ENCODE measurements around the gene TMEM9. TPM values are rescaled to one million over a fixed set of nuclear protein-coding genes. Genes with fewer than 3 reads are reported as not detected.

The TMEM9 gene
- total RNA-seq, 2 experiments from 2014 or later: 15.7 to 16.5 TPM

DNA sequence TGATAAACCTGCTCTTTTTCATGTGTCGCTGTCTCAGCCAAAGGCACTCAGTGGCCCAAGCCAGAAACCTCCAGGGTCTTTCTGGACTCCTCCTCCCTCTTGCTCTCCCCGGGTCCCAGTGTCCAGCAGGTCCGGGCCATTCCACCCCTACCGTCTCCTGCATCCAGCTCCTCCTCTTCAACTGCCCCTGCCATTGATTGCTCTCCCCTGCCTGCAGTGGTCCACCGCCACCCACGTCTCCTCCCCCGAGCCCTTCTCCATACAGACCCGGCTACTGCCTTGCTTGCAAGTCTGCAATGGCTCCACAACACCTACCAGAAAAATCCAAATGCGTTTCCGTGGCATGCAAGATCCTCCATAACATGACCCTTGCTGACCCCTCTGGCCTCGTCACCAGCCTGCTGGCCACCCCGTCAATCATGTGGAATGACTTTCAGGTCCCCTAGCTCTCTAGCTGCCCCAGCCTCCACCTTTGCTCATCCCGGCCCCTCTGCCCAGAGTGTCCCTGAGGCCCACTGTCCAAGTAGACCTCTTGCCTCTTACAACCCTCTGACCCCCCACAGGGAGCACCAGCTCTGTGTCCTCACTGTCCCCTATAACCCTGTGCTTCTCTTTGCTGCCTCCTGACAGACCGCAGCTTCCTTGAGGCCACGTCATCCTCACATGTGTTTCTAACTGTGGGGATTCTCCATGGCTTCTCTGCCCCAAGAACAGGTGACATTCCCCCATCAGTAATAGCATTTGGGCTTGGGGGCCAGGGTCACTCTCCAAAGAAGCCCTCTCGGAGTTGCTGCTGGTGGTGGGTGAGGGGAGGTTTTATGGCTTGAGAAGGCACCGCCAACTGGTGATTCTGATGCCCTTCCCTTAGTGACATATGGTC, 57.1 kb downstream of the TMEM9 start:
- ChIA-PET CTCF (no interaction called here), POLR2A (no interaction called here)
- no peaks in the 10 kb centered on the region for H3K9me3 Mint-ChIP-seq
- H3K27me3 Mint-ChIP-seq: no peaks in the 10 kb centered on the region
- Histone ChIP-seq H3K4me3 (ENCODE audit: low read length) (no peak overlapping the region), H3K27me3 (ENCODE audit: control insufficient read depth in 1 of 2, insufficient read depth in 2 of 2, low read length in 2 of 2) (no peaks in the 10 kb centered on the region), H3K4me1 (ENCODE audit: insufficient read depth, low read length) (no peaks in the 10 kb centered on the region), H3K9me3 (ENCODE audit: control insufficient read depth in 1 of 2, insufficient read depth in 1 of 2, low read length in 2 of 2) (no peaks in the 10 kb centered on the region), H3K36me3 (ENCODE audit: insufficient read depth, low read length) (no peaks in the 10 kb centered on the region), H3K27ac (ENCODE audit: low read depth in 1 of 2, low read length in 2 of 2) (no peak overlapping the region)
- H3K36me3 Mint-ChIP-seq (ENCODE audit: low read depth): no peaks in the 10 kb centered on the region
- intact Hi-C loops (cut with DNase I, micrococcal nuclease): no loop called here
- no peak overlapping the region for H3K27ac Mint-ChIP-seq
- no peaks in the 10 kb centered on the region for H3K4me1 Mint-ChIP-seq (ENCODE audit: low read depth)
- no peak overlapping the region for H3K4me3 Mint-ChIP-seq
- TF ChIP-seq, protein P1, sequence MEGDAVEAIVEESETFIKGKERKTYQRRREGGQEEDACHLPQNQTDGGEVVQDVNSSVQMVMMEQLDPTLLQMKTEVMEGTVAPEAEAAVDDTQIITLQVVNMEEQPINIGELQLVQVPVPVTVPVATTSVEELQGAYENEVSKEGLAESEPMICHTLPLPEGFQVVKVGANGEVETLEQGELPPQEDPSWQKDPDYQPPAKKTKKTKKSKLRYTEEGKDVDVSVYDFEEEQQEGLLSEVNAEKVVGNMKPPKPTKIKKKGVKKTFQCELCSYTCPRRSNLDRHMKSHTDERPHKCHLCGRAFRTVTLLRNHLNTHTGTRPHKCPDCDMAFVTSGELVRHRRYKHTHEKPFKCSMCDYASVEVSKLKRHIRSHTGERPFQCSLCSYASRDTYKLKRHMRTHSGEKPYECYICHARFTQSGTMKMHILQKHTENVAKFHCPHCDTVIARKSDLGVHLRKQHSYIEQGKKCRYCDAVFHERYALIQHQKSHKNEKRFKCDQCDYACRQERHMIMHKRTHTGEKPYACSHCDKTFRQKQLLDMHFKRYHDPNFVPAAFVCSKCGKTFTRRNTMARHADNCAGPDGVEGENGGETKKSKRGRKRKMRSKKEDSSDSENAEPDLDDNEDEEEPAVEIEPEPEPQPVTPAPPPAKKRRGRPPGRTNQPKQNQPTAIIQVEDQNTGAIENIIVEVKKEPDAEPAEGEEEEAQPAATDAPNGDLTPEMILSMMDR (IDR thresholded peaks at IDR 0.05): no peak
- ATAC-seq (ENCODE audit: poor library complexity) (no peak), DNase-seq (no peak)

DNA sequence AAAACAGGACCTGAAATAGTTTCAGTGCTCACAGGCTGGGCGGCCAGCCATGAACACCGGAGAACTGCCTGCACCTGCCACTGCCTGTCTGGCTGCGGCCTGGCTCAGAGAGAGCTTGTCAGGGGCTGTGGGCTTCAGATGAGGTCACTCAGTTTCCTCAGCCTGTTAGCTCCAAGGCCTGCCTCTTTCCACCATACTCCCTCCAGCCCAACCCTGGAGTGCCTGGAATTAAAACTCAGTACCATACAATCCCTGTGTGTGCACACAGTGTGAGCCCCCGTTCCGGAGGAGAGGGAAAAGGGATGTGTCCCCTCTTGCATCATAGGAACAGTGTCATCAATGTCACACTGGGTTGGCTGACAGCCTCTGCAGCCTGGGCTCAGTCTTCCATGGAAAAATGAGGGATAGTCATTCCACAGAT, 58.2 kb downstream of the TMEM9 start:
- H3K4me1 ChIP-seq (ENCODE audit: insufficient read depth, low read length): no peaks in the 10 kb centered on the region
- CTCF ChIA-PET: no interaction called here
- POLR2A ChIA-PET: no interaction called here
- no peak overlapping the region for H3K4me3 ChIP-seq (ENCODE audit: low read length)
- Mint-ChIP-seq H3K4me1 (ENCODE audit: low read depth) (no peaks in the 10 kb centered on the region), H3K27ac (no peak overlapping the region), H3K27me3 (no peaks in the 10 kb centered on the region), H3K4me3 (no peak overlapping the region), H3K9me3 (no peaks in the 10 kb centered on the region), H3K36me3 (ENCODE audit: low read depth) (no peaks in the 10 kb centered on the region)
- no peaks in the 10 kb centered on the region for H3K36me3 ChIP-seq (ENCODE audit: insufficient read depth, low read length)
- no peak overlapping the region for H3K27ac ChIP-seq (ENCODE audit: low read depth in 1 of 2, low read length in 2 of 2)
- no peak for ATAC-seq (ENCODE audit: poor library complexity)
- intact Hi-C loops (cut with DNase I, micrococcal nuclease): no loop called here
- H3K9me3 ChIP-seq (ENCODE audit: control insufficient read depth in 1 of 2, insufficient read depth in 1 of 2, low read length in 2 of 2): no peaks in the 10 kb centered on the region
- H3K27me3 ChIP-seq (ENCODE audit: control insufficient read depth in 1 of 2, insufficient read depth in 2 of 2, low read length in 2 of 2): no peaks in the 10 kb centered on the region
- no peak for DNase-seq
- TF ChIP-seq, protein P1 (IDR thresholded peaks at IDR 0.05): no peak

DNA sequence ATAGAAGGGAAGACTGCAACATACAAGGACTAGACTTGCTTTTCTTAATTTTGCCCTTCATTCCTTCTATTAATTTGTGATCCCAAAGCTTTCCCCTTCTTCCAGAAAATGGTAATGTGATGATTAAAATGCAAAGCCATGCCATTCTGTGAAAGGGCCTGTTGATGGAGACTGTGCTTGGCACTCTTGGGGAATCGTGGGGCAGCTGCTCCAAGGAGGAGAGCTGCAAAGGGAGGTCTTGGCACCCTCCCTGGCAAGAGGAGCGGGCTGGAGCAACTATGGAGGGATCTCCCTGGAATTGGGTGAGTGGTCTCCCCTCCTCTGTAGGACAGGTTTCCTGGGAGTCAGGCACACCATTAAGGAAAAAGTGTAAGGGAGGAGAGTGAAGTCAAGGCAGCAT, 58.7 kb downstream of the TMEM9 start:
- no peak overlapping the region for H3K4me3 Mint-ChIP-seq
- Histone ChIP-seq H3K27ac (ENCODE audit: low read depth in 1 of 2, low read length in 2 of 2) (no peak overlapping the region), H3K4me3 (ENCODE audit: low read length) (no peak overlapping the region), H3K9me3 (ENCODE audit: control insufficient read depth in 1 of 2, insufficient read depth in 1 of 2, low read length in 2 of 2) (no peaks in the 10 kb centered on the region), H3K27me3 (ENCODE audit: control insufficient read depth in 1 of 2, insufficient read depth in 2 of 2, low read length in 2 of 2) (no peaks in the 10 kb centered on the region), H3K4me1 (ENCODE audit: insufficient read depth, low read length) (no peaks in the 10 kb centered on the region), H3K36me3 (ENCODE audit: insufficient read depth, low read length) (no peaks in the 10 kb centered on the region)
- H3K36me3 Mint-ChIP-seq (ENCODE audit: low read depth): no peaks in the 10 kb centered on the region
- TF ChIP-seq, protein P1 (IDR thresholded peaks at IDR 0.05): no peak
- no peaks in the 10 kb centered on the region for H3K4me1 Mint-ChIP-seq (ENCODE audit: low read depth)
- no peaks in the 10 kb centered on the region for H3K9me3 Mint-ChIP-seq
- DNase-seq (no peak), ATAC-seq (ENCODE audit: poor library complexity) (no peak)
- intact Hi-C loops (cut with DNase I, micrococcal nuclease): no loop called here
- no peaks in the 10 kb centered on the region for H3K27me3 Mint-ChIP-seq
- ChIA-PET POLR2A (no interaction called here), CTCF (no interaction called here)
- H3K27ac Mint-ChIP-seq: no peak overlapping the region

Measured in CD4-positive, alpha-beta T cell (primary cell).